ENCODE results near the gene CCDC61.

The CCDC61 gene

DNA sequence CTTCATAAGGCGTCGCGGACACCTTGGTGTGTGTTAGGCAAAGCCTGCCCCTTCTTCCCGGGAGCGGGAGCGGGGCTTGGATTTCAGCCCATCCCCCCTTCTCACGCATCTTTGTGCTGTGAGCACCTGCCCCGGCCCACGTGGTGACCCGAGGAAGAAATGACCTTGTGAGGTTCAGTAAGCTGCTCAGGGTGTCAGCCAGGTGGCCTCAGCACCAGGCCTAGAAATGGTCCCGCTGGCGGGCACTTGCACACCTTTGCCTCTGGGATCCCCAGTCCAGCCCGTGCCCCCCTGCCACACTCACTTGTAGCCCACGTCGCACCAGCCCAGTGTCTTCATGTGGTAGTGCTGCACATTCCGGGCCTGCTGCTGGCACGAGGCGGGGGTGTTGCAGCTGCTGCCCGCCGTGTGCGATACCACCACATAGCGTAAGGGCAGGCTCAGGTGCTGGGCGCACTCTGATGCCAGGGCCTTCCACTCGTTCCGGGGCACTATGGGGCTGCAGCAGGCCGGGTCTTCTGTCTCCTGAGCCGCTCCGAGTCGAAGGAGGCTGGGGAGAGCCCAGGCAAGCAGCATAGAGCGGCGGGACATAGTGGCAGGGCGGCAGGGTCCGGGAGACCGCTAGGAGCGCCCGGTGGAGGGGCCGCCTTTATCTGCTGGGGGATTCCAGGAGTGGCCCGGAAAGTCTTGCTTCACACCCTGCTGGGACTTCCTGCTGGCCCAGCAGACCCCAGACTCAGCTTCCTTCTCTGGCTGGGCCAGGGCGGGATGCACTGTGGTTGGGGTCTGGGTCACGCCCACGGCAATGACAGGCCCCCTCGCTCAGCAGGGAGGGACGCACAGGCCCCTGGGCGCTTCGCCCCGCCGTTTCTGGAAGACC, 27.4 kb downstream of the CCDC61 start, which contains the start of gene PGLYRP1:
TSS of gene PGLYRP1 (minus strand) at position 623 of the 880 bp plus-strand sequence. CDS start at position 591, 32 bp downstream.
- WGBS, 2 experiments = 87 to 88% methylated on average over 47 of the region's 47 CpGs
- H3K27me3 ChIP-seq (ENCODE audit: control insufficient read depth, insufficient read depth, low read length, poor library complexity, severe bottlenecking) = no peaks in the 10 kb centered on the region
- no peak within 1 kb of the TSS for H3K27ac ChIP-seq (ENCODE audit: insufficient read depth, low read depth, low read length, poor library complexity, severe bottlenecking)
- no peaks in the 10 kb centered on the region for H3K4me1 ChIP-seq (ENCODE audit: control insufficient read depth, insufficient read depth, low read length)
- H3K9me3 ChIP-seq (ENCODE audit: control insufficient read depth, low read length) = no peaks in the 10 kb centered on the region
- no peak within 1 kb of the TSS for H3K4me3 ChIP-seq (ENCODE audit: insufficient read depth, low read depth, low read length)
- no peaks in the 10 kb centered on the region for H3K36me3 ChIP-seq (ENCODE audit: control insufficient read depth, insufficient read depth, low read length)

DNA sequence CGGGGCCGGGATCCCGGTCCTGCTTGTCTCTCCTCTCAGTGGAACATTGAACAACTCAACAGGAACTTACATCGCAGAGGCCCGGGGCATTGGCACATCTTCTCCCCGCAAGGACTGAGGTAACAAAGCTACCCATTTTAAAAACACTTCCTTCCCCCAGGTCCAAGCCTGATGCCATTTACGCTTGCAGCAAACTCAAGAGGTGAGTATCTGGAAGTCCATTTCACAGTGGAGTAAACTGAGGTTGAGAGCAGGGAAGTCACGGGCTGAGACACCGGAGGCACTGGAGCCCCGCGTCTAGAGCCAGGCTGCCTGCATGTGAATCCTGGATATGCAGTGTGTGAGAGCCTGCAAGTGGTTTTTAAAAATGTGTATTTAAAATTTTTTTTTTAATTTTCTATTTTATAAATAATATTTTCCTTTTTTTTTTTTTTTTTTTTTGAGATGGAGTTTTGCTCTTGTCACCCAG, 28.1 kb downstream of the CCDC61 start:
- 94% methylated on average over 11 of the region's 11 CpGs for WGBS, 2 experiments
- H3K4me3 ChIP-seq (ENCODE audit: insufficient read depth, low read depth, low read length) = no peak overlapping the region
- no peaks in the 10 kb centered on the region for H3K36me3 ChIP-seq (ENCODE audit: control insufficient read depth, insufficient read depth, low read length)
- H3K4me1 ChIP-seq (ENCODE audit: control insufficient read depth, insufficient read depth, low read length) = no peaks in the 10 kb centered on the region
- H3K9me3 ChIP-seq (ENCODE audit: control insufficient read depth, low read length) = no peaks in the 10 kb centered on the region
- no peaks in the 10 kb centered on the region for H3K27me3 ChIP-seq (ENCODE audit: control insufficient read depth, insufficient read depth, low read length, poor library complexity, severe bottlenecking)
- no peak overlapping the region for H3K27ac ChIP-seq (ENCODE audit: insufficient read depth, low read depth, low read length, poor library complexity, severe bottlenecking)

DNA sequence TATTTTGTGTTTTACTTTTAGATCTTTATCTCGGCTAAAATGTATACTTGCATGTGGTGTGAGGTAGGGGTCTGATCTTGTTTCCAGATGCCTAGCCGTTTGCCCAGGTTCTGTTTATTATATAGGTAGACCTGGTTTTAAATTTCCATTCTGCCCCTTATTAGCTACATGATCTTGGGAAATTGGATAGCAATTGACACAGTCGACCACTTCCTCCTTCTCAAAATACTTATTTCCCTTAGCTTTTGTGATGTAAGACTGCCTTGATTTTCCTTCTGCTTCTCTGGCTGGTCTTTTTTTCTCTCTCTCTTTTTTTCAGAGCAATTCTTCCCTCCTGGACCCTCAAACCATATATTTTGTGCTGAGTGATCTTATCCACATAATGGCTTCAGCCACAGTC, 30.6 kb downstream of the CCDC61 start:
- peaks cover 7% of the 10 kb centered on the region for H3K4me1 ChIP-seq (ENCODE audit: control insufficient read depth, insufficient read depth, low read length)
- no peaks in the 10 kb centered on the region for H3K9me3 ChIP-seq (ENCODE audit: control insufficient read depth, low read length)
- H3K36me3 ChIP-seq (ENCODE audit: control insufficient read depth, insufficient read depth, low read length) = no peaks in the 10 kb centered on the region
- WGBS, 2 experiments = 86 to 94% methylated on average over 2 to 3 of the region's 3 CpGs
- H3K27me3 ChIP-seq (ENCODE audit: control insufficient read depth, insufficient read depth, low read length, poor library complexity, severe bottlenecking) = no peaks in the 10 kb centered on the region
- no peak overlapping the region for H3K4me3 ChIP-seq (ENCODE audit: insufficient read depth, low read depth, low read length)
- H3K27ac ChIP-seq (ENCODE audit: insufficient read depth, low read depth, low read length, poor library complexity, severe bottlenecking) = no peak overlapping the region

DNA sequence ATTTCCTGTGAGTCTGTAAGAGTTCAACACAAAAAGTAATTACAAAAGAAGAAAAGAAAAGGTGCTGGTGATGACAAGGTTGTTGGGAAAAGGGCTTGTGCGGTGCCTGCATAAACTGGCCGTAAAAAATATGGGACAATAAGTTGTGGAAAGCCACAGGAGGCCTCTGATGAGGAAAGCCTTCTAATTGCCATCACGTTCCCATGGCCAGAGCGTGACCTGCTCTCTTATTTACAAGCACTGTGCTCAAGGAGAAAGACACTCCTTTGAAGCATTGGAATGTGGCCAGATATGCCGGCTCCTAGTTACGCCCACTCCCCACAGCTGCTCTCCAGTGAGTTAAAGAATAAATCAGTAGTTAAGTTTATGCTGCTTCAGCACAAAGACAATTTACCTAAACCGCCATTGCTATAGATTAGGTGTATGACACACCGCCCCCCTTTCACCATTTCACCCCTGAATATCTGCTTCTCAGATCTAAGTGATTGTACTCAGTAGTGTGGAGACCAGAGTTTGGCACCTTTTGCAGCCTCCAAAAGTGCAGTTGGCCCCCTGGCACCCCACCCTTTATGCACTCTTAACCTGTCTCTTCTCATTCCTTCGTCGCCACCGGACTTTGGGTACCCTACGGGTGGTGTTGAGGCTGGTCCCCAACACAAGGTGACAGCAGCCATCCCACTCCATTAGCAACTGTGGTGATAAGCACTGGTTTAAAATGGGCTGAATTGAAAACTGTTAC, 35.7 kb downstream of the CCDC61 start:
- Histone ChIP-seq H3K27ac (ENCODE audit: insufficient read depth, low read depth, low read length, poor library complexity, severe bottlenecking) (peak overlapping the region; percentile 11), H3K36me3 (ENCODE audit: control insufficient read depth, insufficient read depth, low read length) (peaks cover 8% of the 10 kb centered on the region), H3K4me3 (ENCODE audit: insufficient read depth, low read depth, low read length) (no peak overlapping the region), H3K27me3 (ENCODE audit: control insufficient read depth, insufficient read depth, low read length, poor library complexity, severe bottlenecking) (no peaks in the 10 kb centered on the region), H3K9me3 (ENCODE audit: control insufficient read depth, low read length) (no peaks in the 10 kb centered on the region), H3K4me1 (ENCODE audit: control insufficient read depth, insufficient read depth, low read length) (peaks cover 12% of the 10 kb centered on the region)
- WGBS, 2 experiments = 74 to 79% methylated on average over 12 of the region's 12 CpGs

DNA sequence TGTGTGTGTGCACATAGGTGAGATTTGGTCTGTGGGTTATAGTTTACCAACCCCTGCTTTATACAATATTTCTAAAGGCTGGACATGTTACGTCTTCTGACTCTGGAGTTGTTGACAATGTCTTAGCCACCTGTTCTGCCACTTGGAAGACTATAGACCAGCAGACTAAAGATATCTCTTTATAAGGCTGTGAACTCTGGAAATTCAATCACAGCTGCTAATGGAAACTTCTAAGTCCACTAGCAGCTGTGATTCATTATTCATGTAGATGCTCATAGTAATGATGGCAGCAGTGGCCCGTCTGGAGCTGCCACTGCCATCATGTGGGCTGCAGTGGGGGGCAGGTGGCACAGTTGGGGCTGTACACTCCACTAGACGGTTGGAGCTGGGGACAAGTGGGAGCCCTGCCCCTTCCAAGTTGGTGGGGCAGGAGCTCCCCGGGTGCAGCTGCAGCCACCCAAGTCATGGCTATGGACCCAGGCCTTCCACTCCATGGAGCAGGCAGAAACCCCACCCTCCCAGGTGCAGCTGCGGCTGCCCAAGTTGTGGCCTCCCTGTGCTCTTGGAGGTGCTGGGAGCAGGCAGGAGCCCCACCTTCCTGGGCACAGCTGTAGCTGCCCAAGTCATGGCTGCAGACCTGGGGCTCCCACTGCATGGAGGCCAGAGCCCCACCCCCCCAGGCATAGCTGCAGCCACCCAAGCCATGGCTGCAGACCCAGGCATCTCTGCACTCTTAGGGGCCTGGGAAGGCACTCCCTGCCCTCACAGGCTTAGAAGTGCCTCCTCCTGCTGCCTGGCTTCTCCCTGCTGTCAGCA, 36.7 kb downstream of the CCDC61 start:
- no peaks in the 10 kb centered on the region for H3K9me3 ChIP-seq (ENCODE audit: control insufficient read depth, low read length)
- H3K27me3 ChIP-seq (ENCODE audit: control insufficient read depth, insufficient read depth, low read length, poor library complexity, severe bottlenecking) = no peaks in the 10 kb centered on the region
- H3K27ac ChIP-seq (ENCODE audit: insufficient read depth, low read depth, low read length, poor library complexity, severe bottlenecking) = no peak overlapping the region
- WGBS, 2 experiments = 92 to 96% methylated on average over 5 of the region's 5 CpGs
- H3K36me3 ChIP-seq (ENCODE audit: control insufficient read depth, insufficient read depth, low read length) = peaks cover 8% of the 10 kb centered on the region
- H3K4me3 ChIP-seq (ENCODE audit: insufficient read depth, low read depth, low read length) = no peak overlapping the region
- H3K4me1 ChIP-seq (ENCODE audit: control insufficient read depth, insufficient read depth, low read length) = peaks cover 12% of the 10 kb centered on the region

DNA sequence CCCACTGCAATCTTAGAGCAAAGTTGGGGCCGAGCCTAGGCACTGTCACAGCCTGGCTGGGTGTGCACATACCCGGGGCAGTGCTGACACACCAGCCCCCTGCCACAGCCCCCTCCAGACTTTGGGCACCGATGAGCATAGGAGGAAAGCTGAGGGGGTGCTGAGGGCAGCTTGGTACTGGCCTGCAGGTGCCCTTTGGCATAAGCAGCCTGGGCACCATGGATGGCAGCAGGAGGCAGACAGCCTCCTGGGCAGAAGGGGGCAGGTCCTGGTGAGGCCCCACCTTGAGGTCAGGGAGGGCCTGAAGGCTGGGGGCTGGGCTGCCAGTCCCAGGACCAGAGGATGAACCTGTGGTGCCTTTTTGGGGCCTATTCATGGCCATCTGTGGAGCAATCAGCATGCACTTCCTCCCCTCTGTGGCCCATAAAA, 37.3 kb downstream of the CCDC61 start:
- Histone ChIP-seq H3K36me3 (ENCODE audit: control insufficient read depth, insufficient read depth, low read length) (peaks cover 8% of the 10 kb centered on the region), H3K4me1 (ENCODE audit: control insufficient read depth, insufficient read depth, low read length) (peaks cover 12% of the 10 kb centered on the region), H3K9me3 (ENCODE audit: control insufficient read depth, low read length) (no peaks in the 10 kb centered on the region), H3K27me3 (ENCODE audit: control insufficient read depth, insufficient read depth, low read length, poor library complexity, severe bottlenecking) (no peaks in the 10 kb centered on the region), H3K27ac (ENCODE audit: insufficient read depth, low read depth, low read length, poor library complexity, severe bottlenecking) (no peak overlapping the region), H3K4me3 (ENCODE audit: insufficient read depth, low read depth, low read length) (no peak overlapping the region)
- WGBS, 2 experiments = 94 to 96% methylated on average over 3 of the region's 3 CpGs

DNA sequence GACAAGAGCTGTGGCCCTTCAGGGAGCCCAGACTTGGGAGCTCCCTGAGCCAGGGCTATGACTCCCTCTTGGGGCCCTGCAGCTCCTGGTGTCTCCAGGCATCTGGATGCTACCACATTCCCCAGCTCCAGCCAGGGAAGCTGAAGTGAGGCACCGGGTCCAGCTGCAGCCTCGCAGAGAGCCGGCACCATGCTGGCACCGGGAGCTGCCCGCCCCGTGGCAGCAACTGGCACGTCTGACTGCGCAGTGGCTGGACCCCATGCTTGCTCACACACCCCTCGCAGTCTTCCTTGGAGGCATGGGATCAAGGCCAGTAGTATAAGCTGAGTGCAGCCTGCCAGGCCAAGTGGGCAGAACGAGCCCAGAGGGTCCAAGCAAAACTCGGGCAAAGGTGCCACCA, 38.1 kb downstream of the CCDC61 start:
- Histone ChIP-seq H3K36me3 (ENCODE audit: control insufficient read depth, insufficient read depth, low read length) (peaks cover 8% of the 10 kb centered on the region), H3K27ac (ENCODE audit: insufficient read depth, low read depth, low read length, poor library complexity, severe bottlenecking) (no peak overlapping the region), H3K9me3 (ENCODE audit: control insufficient read depth, low read length) (no peaks in the 10 kb centered on the region), H3K4me3 (ENCODE audit: insufficient read depth, low read depth, low read length) (no peak overlapping the region), H3K4me1 (ENCODE audit: control insufficient read depth, insufficient read depth, low read length) (peaks cover 12% of the 10 kb centered on the region), H3K27me3 (ENCODE audit: control insufficient read depth, insufficient read depth, low read length, poor library complexity, severe bottlenecking) (no peaks in the 10 kb centered on the region)
- 95 to 96% methylated on average over 11 of the region's 11 CpGs for WGBS, 2 experiments

DNA sequence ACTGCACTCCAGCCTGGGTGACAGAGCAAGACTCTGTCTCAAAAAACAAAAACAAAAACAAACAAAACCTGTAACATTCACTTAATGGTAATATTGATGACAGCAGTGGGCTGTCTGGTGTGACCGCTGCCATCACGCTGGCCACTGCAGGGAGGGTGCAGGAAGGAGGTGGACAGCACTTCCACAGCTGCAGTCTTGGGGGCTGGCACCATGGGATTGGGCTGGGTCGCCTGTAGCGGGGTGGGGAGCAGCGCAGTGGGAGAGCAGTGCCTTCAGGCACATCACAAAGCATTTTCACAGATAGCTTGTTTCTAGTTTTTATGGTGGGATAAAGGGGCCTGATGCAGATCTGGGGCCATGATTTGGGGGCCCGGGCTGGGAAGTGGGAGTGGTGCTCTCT, 40.3 kb downstream of the CCDC61 start:
- Histone ChIP-seq H3K27ac (ENCODE audit: insufficient read depth, low read depth, low read length, poor library complexity, severe bottlenecking) (no peak overlapping the region), H3K36me3 (ENCODE audit: control insufficient read depth, insufficient read depth, low read length) (peaks cover 8% of the 10 kb centered on the region), H3K27me3 (ENCODE audit: control insufficient read depth, insufficient read depth, low read length, poor library complexity, severe bottlenecking) (no peaks in the 10 kb centered on the region), H3K4me3 (ENCODE audit: insufficient read depth, low read depth, low read length) (no peak overlapping the region), H3K4me1 (ENCODE audit: control insufficient read depth, insufficient read depth, low read length) (peaks cover 9% of the 10 kb centered on the region), H3K9me3 (ENCODE audit: control insufficient read depth, low read length) (no peaks in the 10 kb centered on the region)
- WGBS, 2 experiments = 94 to 95% methylated on average over 6 of the region's 6 CpGs

DNA sequence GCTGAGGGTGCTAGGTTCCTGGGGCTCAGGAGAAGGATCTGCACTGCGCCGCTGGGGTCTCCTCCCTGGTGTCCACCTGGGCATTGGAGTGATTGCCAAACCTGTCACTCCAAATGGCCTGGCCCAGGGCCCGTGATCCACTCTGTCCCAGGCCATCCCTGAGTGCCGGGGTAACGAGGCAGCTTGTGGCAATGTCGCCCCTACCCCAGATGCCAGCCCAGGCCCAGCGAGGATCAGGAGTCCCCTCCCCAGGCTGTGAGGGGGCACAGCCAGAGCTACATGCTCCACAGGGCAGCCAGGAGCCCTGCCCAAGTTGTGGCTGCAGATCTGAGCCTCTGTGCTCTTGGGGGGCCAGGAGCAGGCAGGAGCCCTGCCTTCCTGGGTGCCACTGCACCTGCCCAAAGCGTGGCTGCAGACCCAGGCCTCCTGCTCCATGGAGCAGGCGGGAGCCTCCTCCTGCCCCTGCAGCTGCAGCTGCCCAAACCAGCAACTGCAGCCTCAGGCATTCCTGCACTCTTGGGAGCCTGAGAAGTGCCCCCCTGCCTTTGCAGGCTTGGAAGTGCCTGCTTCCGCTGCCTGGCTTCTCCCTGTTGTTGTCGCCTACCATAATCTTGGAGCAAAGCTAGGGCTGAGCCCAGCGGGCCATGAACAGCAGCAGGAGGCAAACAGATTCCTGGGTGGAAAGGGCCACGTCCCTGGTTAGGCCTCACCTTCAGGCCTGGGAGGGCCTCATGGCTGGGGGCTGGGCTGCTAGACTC, 40.9 kb downstream of the CCDC61 start:
- peaks cover 8% of the 10 kb centered on the region for H3K36me3 ChIP-seq (ENCODE audit: control insufficient read depth, insufficient read depth, low read length)
- H3K4me1 ChIP-seq (ENCODE audit: control insufficient read depth, insufficient read depth, low read length) = peaks cover 2% of the 10 kb centered on the region
- H3K27me3 ChIP-seq (ENCODE audit: control insufficient read depth, insufficient read depth, low read length, poor library complexity, severe bottlenecking) = no peaks in the 10 kb centered on the region
- WGBS, 2 experiments = 90 to 91% methylated on average over 13 of the region's 13 CpGs
- H3K4me3 ChIP-seq (ENCODE audit: insufficient read depth, low read depth, low read length) = no peak overlapping the region
- no peaks in the 10 kb centered on the region for H3K9me3 ChIP-seq (ENCODE audit: control insufficient read depth, low read length)
- H3K27ac ChIP-seq (ENCODE audit: insufficient read depth, low read depth, low read length, poor library complexity, severe bottlenecking) = no peak overlapping the region

Measured in ectodermal cell (in vitro differentiated cells).